GM12872 (cell line): ENCODE data around the gene GARIN5B.

Experiments used
- CTCF ChIP-seq: IDR thresholded peaks from 3 replicates; pipeline ENCODE4 v1.5.1; 2011; ENCODE audit warnings: low read depth, mild to moderate bottlenecking, low read length, moderate library complexity; ENCODE audit not compliant: insufficient read depth

GARIN5B gene

GRCh38 chr19:55377356-55378131 is 14.5 kb upstream of the GARIN5B start:
- TF ChIP-seq CTCF: no peak

GRCh38 chr19:55376241-55376933 is 13.3 kb upstream of the GARIN5B start, which contains the start of gene TMEM190:
Gene TMEM190 (plus strand): TSS chr19:55376826. CDS start chr19:55376854, 28 bp downstream.
- TF ChIP-seq CTCF: no peak

DNA sequence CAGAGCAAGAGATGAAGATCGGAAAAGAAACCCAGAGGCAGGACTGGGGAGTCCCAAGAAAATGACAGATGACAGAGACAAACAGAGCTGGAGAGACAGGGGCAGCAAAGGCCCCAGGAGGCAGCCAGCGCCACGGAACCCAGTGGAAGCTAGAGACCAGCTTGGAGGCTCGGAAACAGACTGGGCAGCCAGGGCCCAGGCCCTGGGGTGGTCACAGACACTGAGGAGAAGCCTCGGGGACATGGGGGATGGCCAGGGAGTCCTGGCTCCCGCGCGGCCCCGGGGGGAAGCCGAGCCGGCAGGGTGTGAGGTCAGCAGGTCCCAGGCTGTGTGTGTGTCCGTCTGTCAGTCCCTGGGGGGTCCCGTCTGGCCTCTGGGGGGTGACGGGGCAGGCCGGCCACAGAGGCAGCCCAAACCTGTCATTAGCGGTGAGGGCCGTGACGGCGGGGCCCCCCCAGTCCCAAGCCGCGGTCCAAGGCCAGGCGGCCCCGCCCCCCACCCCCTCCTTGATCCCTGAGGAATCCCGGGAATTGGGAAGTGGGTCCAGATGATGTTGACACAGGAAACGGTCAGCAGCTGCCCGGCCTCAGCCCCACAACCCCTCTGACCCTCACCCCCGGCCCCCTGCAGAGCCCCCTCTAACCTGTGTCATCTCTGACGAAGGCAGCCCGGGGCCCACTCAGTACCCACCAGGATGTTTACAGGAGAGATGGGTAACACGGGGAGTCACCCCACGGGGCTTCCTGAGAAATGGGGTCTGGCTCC is 11.1 kb upstream of the GARIN5B start:
- TF ChIP-seq CTCF: no peak

- TF ChIP-seq CTCF: no peak
Measured at GRCh38 chr19:55373306-55373992, 10.4 kb upstream of the GARIN5B start.

- no peak for TF ChIP-seq CTCF
Measured at GRCh38 chr19:55372316-55373081, 9.4 kb upstream of the GARIN5B start.

DNA sequence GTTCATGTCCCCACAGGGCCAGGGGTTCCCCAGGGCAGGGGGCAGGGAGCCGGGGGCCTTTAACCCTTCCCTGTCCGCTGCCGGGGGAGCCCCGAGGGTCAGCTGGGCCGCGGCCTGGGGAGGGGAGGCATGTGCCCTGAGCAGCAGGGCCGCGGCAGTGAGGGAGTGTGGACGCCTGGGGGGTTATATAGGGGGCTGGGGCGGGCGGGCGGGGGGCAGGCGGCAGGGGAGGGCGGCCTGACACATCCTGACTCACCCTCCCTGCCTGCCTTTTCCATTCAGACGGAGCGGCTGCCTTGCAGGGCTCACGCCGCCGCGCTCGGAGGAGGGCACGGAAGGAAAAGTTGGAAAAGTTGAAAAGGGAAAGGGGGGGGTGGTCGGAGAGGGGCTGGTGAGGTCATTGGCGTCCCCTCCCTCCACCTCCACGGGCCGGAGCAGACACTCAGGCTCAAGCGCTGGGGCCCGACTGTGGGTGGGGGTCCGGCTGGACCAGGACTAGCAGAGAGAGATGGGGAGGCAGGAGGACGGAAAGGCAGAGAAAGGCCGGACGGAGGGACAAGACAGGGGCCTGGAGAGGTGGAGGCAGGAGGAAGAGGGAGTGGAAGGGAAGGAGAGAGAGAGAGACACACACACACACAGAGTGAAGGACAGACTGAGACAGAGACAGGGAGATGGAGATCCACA is 7.4 kb upstream of the GARIN5B start, which contains the start of gene IL11:
TSS of gene IL11 (minus strand) at position 159 of the 684 bp plus-strand sequence. CDS start at position 6, 153 bp downstream.
- no peak for TF ChIP-seq CTCF
